Naive B cell (primary cell): Measurements from ENCODE around the gene MACROD1. TPM values are rescaled to one million over a fixed set of nuclear protein-coding genes. Genes with fewer than 3 reads are reported as not detected.
A peak's percentile ranks its signal among the peaks of the same experiment; 100 is the strongest.

Experiments used
- ATAC-seq, 2 donors: fragments of 150-1000 bp; cut with Tn5 transposase; 2 replicates each; pipeline ENCODE4 v1.10.0; 2021; ENCODE audit warnings: low read depth in 2 of 2, mild to moderate bottlenecking in 2 of 2, moderate library complexity in 2 of 2
- DNase-seq: peaks from one replicate; pipeline ENCODE4 v3.0.0; 2022
- H3K27ac Mint-ChIP-seq, 6 donors: one replicate each; pipeline ENCODE4 v1.8.0; 2020 to 2022; ENCODE audit warnings: mild to moderate bottlenecking in 6 of 6, mixed read lengths in 6 of 6, moderate library complexity in 5 of 6, inconsistent platforms in 2 of 6
- H3K27me3 Mint-ChIP-seq, 3 donors: one replicate each; pipeline ENCODE4 v1.8.0; 2021 to 2022; ENCODE audit warnings: mixed read lengths in 3 of 3, mild to moderate bottlenecking in 1 of 3
- H3K36me3 Mint-ChIP-seq, 2 donors: one replicate each; pipeline ENCODE4 v1.8.0; 2020 to 2022; ENCODE audit warnings: mixed read lengths in 2 of 2, inconsistent platforms in 1 of 2, mild to moderate bottlenecking in 1 of 2
- H3K4me1 Mint-ChIP-seq, 3 donors: one replicate each; pipeline ENCODE4 v1.8.0; 2020 to 2022; ENCODE audit warnings: mixed read lengths in 3 of 3, inconsistent platforms in 1 of 3, mild to moderate bottlenecking in 1 of 3, moderate library complexity in 1 of 3
- H3K4me3 Mint-ChIP-seq, 8 donors: one replicate each; pipeline ENCODE4 v1.8.0; 2020 to 2022; ENCODE audit warnings: mild to moderate bottlenecking in 8 of 8, mixed read lengths in 8 of 8, moderate library complexity in 8 of 8, inconsistent platforms in 2 of 8
- H3K9me3 Mint-ChIP-seq, 7 donors: one replicate each; pipeline ENCODE4 v1.8.0; 2020 to 2022; ENCODE audit warnings: mixed read lengths in 7 of 7, mild to moderate bottlenecking in 5 of 7, inconsistent platforms in 2 of 7, moderate library complexity in 1 of 7
- polyA plus RNA-seq, 6 donors: library from polyadenylated mRNA; unstranded; fragments of 300-500 nt; fragmentation: Illumina TruSeq; gene quantifications; one replicate each; pipeline ENCODE4 v1.2.3, GENCODE V29; 2021; ENCODE audit warnings: low read depth in 6 of 6

The MACROD1 gene
- polyA plus RNA-seq, 6 donors from 2014 or later, result 1.5 to 7.0 (median 3.2) TPM

- Mint-ChIP-seq H3K4me1 (peaks cover 0 to 7% (median 4%) of the 10 kb centered on the region in 3 donors), H3K27ac (peak overlapping the region in 1 of 6 donors; percentile 26), H3K9me3 (no peaks in the 10 kb centered on the region), H3K36me3 (no peaks in the 10 kb centered on the region), H3K27me3 (no peaks in the 10 kb centered on the region), H3K4me3 (no peak overlapping the region)
- no peak for DNase-seq
- ATAC-seq, result no peak
Measured at GRCh38 chr11:64098318-64098831, 67.5 kb downstream of the MACROD1 start.

- no peak for ATAC-seq
- Mint-ChIP-seq H3K4me1 (peaks cover 0 to 7% (median 4%) of the 10 kb centered on the region in 3 donors), H3K27me3 (no peaks in the 10 kb centered on the region), H3K36me3 (no peaks in the 10 kb centered on the region), H3K9me3 (no peaks in the 10 kb centered on the region), H3K4me3 (peak overlapping the region in 1 of 8 donors; percentile 35), H3K27ac (peak overlapping the region in 1 of 6 donors; percentile 26)
- no peak for DNase-seq
Measured at GRCh38 chr11:64097468-64098317, 68.2 kb downstream of the MACROD1 start.

- ATAC-seq (no peak), DNase-seq (no peak)
- no peaks in the 10 kb centered on the region for H3K9me3 Mint-ChIP-seq
- H3K36me3 Mint-ChIP-seq, result no peaks in the 10 kb centered on the region
- no peaks in the 10 kb centered on the region for H3K27me3 Mint-ChIP-seq
- no peak overlapping the region for H3K27ac Mint-ChIP-seq
- no peak overlapping the region for H3K4me3 Mint-ChIP-seq
- peaks cover 0 to 7% (median 4%) of the 10 kb centered on the region in 3 donors for H3K4me1 Mint-ChIP-seq
Measured at GRCh38 chr11:64096835-64097234, 69.1 kb downstream of the MACROD1 start.

GRCh38 chr11:64095949-64096348 lies 70.0 kb downstream of the MACROD1 start:
- DNase-seq, result no peak
- ATAC-seq, result no peak
- Mint-ChIP-seq H3K4me3 (no peak overlapping the region), H3K27ac (no peak overlapping the region), H3K9me3 (no peaks in the 10 kb centered on the region), H3K27me3 (no peaks in the 10 kb centered on the region), H3K36me3 (no peaks in the 10 kb centered on the region), H3K4me1 (peaks cover 0 to 7% (median 4%) of the 10 kb centered on the region in 3 donors)

GRCh38 chr11:64095273-64095817 lies 70.6 kb downstream of the MACROD1 start:
- no peak overlapping the region for H3K27ac Mint-ChIP-seq
- no peaks in the 10 kb centered on the region for H3K36me3 Mint-ChIP-seq
- DNase-seq, result no peak
- H3K27me3 Mint-ChIP-seq, result no peaks in the 10 kb centered on the region
- H3K4me3 Mint-ChIP-seq, result no peak overlapping the region
- no peak for ATAC-seq
- H3K9me3 Mint-ChIP-seq, result no peaks in the 10 kb centered on the region
- H3K4me1 Mint-ChIP-seq, result peaks cover 0 to 4% (median 2%) of the 10 kb centered on the region in 3 donors

GRCh38 chr11:64094463-64095260 lies 71.3 kb downstream of the MACROD1 start:
- Mint-ChIP-seq H3K9me3 (no peaks in the 10 kb centered on the region), H3K4me3 (no peak overlapping the region), H3K4me1 (peaks cover 0 to 4% (median 0%) of the 10 kb centered on the region in 3 donors), H3K27ac (no peak overlapping the region), H3K36me3 (no peaks in the 10 kb centered on the region), H3K27me3 (no peaks in the 10 kb centered on the region)
- ATAC-seq (no peak), DNase-seq (no peak)

GRCh38 chr11:64093233-64094039 lies 72.5 kb downstream of the MACROD1 start:
- Mint-ChIP-seq H3K4me1 (no peaks in the 10 kb centered on the region), H3K4me3 (no peak overlapping the region), H3K36me3 (no peaks in the 10 kb centered on the region), H3K27ac (peak overlapping the region in 1 of 6 donors; percentile 90), H3K27me3 (no peaks in the 10 kb centered on the region), H3K9me3 (no peaks in the 10 kb centered on the region)
- DNase-seq, result no peak
- no peak for ATAC-seq

GRCh38 chr11:64092761-64093136 lies 73.2 kb downstream of the MACROD1 start:
- no peak overlapping the region for H3K4me3 Mint-ChIP-seq
- no peaks in the 10 kb centered on the region for H3K27me3 Mint-ChIP-seq
- DNase-seq, result no peak

GRCh38 chr11:64092111-64092760 lies 73.7 kb downstream of the MACROD1 start:
- H3K4me3 Mint-ChIP-seq, result no peak overlapping the region
- H3K9me3 Mint-ChIP-seq, result no peaks in the 10 kb centered on the region
- no peaks in the 10 kb centered on the region for H3K4me1 Mint-ChIP-seq
- no peaks in the 10 kb centered on the region for H3K27me3 Mint-ChIP-seq
- H3K36me3 Mint-ChIP-seq, result no peaks in the 10 kb centered on the region
- ATAC-seq (no peak), DNase-seq (no peak)
- no peak overlapping the region for H3K27ac Mint-ChIP-seq

More at GRCh38 chr11:64092761-64093136, 73.2 kb downstream of the MACROD1 start:
- Mint-ChIP-seq H3K27ac (no peak overlapping the region), H3K9me3 (no peaks in the 10 kb centered on the region), H3K4me1 (no peaks in the 10 kb centered on the region), H3K36me3 (no peaks in the 10 kb centered on the region)
- no peak for ATAC-seq

- no peaks in the 10 kb centered on the region for H3K4me1 Mint-ChIP-seq
- no peaks in the 10 kb centered on the region for H3K27me3 Mint-ChIP-seq
- H3K4me3 Mint-ChIP-seq, result no peak overlapping the region
- peak overlapping the region in 1 of 6 donors; percentile 68 for H3K27ac Mint-ChIP-seq
- no peaks in the 10 kb centered on the region for H3K9me3 Mint-ChIP-seq
- ATAC-seq, result no peak
- DNase-seq, result no peak
- no peaks in the 10 kb centered on the region for H3K36me3 Mint-ChIP-seq
Measured at GRCh38 chr11:64090806-64091516, 75.0 kb downstream of the MACROD1 start.

GRCh38 chr11:64089915-64090805 lies 75.8 kb downstream of the MACROD1 start:
- Mint-ChIP-seq H3K36me3 (no peaks in the 10 kb centered on the region), H3K4me3 (no peak overlapping the region), H3K27ac (peak overlapping the region in 1 of 6 donors; percentile 41), H3K4me1 (no peaks in the 10 kb centered on the region), H3K27me3 (no peaks in the 10 kb centered on the region), H3K9me3 (no peaks in the 10 kb centered on the region)
- DNase-seq (no peak), ATAC-seq (no peak)
